ENCODE data around the gene ZNF835. TPM values are rescaled to one million over a fixed set of nuclear protein-coding genes. Genes with fewer than 3 reads are reported as not detected.

The ZNF835 gene
- total RNA-seq, 4 donors from 2014 or later = 0.18 to 3.9 (median 0.87) TPM

- peaks cover 0 to 99% (median 64%) of the 10 kb centered on the region in 3 donors for H3K9me3 ChIP-seq
- H3K36me3 ChIP-seq = peaks cover 12 to 80% (median 15%) of the 10 kb centered on the region in 3 donors
- no peak for DNase-seq
- intact Hi-C loops (cut with DNase I) = no loop called here
- H3K27me3 ChIP-seq = no peaks in the 10 kb centered on the region
- H3K4me3 ChIP-seq = no peak overlapping the region
- H3K4me1 ChIP-seq = no peaks in the 10 kb centered on the region
- no peak overlapping the region for H3K27ac ChIP-seq
- TF ChIP-seq, protein P1, sequence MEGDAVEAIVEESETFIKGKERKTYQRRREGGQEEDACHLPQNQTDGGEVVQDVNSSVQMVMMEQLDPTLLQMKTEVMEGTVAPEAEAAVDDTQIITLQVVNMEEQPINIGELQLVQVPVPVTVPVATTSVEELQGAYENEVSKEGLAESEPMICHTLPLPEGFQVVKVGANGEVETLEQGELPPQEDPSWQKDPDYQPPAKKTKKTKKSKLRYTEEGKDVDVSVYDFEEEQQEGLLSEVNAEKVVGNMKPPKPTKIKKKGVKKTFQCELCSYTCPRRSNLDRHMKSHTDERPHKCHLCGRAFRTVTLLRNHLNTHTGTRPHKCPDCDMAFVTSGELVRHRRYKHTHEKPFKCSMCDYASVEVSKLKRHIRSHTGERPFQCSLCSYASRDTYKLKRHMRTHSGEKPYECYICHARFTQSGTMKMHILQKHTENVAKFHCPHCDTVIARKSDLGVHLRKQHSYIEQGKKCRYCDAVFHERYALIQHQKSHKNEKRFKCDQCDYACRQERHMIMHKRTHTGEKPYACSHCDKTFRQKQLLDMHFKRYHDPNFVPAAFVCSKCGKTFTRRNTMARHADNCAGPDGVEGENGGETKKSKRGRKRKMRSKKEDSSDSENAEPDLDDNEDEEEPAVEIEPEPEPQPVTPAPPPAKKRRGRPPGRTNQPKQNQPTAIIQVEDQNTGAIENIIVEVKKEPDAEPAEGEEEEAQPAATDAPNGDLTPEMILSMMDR (IDR thresholded peaks at IDR 0.05) = no peak
- no peak for TF ChIP-seq POLR2A (IDR thresholded peaks at IDR 0.05)
- WGBS, 2 donors = 85 to 86% methylated on average over 8 of the region's 8 CpGs
Measured at GRCh38 chr19:56617531-56617930, 54.0 kb downstream of the ZNF835 start.

DNA sequence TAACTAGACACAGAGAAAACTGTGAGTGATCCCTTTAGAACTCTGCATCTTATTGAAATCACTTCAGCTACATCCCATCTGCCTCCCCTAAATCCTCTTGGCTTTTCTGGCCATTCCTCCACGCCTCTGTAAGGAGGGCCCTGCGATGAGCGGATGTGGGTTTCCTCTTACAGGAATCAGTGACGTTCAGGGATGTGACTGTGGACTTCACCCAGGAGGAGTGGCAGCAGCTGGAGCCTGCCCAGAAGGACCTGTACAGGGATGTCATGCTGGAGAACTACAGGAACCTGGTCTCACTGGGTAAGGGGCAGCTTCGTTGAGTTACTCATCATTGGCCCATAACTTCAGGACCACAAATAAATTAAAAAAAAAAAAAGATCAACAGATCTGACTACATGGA, 57.9 kb downstream of the ZNF835 start:
- peaks cover 0 to 70% (median 0%) of the 10 kb centered on the region in 3 donors for H3K36me3 ChIP-seq
- no peak for DNase-seq
- no peak overlapping the region for H3K4me3 ChIP-seq
- 74 to 81% methylated on average over 2 to 3 of the region's 5 CpGs for WGBS, 2 donors
- no peaks in the 10 kb centered on the region for H3K4me1 ChIP-seq
- peaks cover 0 to 99% (median 47%) of the 10 kb centered on the region in 3 donors for H3K9me3 ChIP-seq
- no peak overlapping the region for H3K27ac ChIP-seq
- H3K27me3 ChIP-seq = no peaks in the 10 kb centered on the region
- TF ChIP-seq, protein P1 (IDR thresholded peaks at IDR 0.05) = no peak
- TF ChIP-seq POLR2A (IDR thresholded peaks at IDR 0.05) = no peak
- intact Hi-C loops (cut with DNase I) = no loop called here

DNA sequence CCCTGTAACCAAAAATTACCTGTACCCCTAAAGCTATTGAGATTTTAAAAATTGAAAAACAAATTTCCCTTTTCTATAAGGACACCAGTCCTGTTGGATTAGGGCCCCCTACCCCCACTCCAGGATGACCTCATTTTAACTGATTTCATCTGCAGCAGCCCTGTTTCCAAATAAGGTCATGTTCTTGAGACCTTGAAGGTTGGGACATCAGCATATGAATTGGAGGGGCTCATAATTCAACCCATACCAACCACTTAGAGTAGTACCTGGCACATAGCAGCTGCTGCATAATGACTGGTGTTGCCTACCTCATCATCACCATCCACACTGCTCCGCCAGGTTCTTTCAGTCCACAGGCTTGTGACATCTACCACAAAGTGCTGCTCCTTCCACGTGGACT, 58.8 kb downstream of the ZNF835 start:
- no peaks in the 10 kb centered on the region for H3K4me1 ChIP-seq
- no peaks in the 10 kb centered on the region for H3K27me3 ChIP-seq
- no peak overlapping the region for H3K4me3 ChIP-seq
- no peak overlapping the region for H3K27ac ChIP-seq
- 89 to 94% methylated on average over 2 of the region's 2 CpGs for WGBS, 2 donors
- H3K36me3 ChIP-seq = peaks cover 0 to 69% (median 0%) of the 10 kb centered on the region in 3 donors
- TF ChIP-seq POLR2A (IDR thresholded peaks at IDR 0.05) = no peak
- TF ChIP-seq, protein P1 (IDR thresholded peaks at IDR 0.05) = no peak
- H3K9me3 ChIP-seq = peaks cover 0 to 98% (median 48%) of the 10 kb centered on the region in 3 donors
- intact Hi-C loops (cut with DNase I) = no loop called here
- no peak for DNase-seq

Other genes with a start within 250 kb of the ZNF835 start
- 1 to 10 TPM in 1 of 4 donors, under 1 TPM in 3; 0.31 to 2.9 (median 0.59) TPM for gene ZNF667, start 194.4 kb downstream of the ZNF835 start, total RNA-seq
- gene ZNF471, start 163.9 kb downstream of the ZNF835 start, total RNA-seq = 1 to 10 TPM in 2 of 4 donors, under 1 TPM in 2; 0.80 to 5.0 (median 1.5) TPM
- gene ZFP28, start 132.8 kb downstream of the ZNF835 start, total RNA-seq = 1 to 10 TPM; 1.3 to 6.9 (median 3.1) TPM
- 1 to 10 TPM; 1.1 to 5.0 (median 1.7) TPM for gene ZNF470, start 104.3 kb downstream of the ZNF835 start, total RNA-seq
- gene ZNF71, start 76.5 kb downstream of the ZNF835 start, total RNA-seq = 1 to 10 TPM; 3.0 to 8.4 (median 3.4) TPM
- gene SMIM17, start 28.6 kb downstream of the ZNF835 start, total RNA-seq = under 1 TPM in 1 of 4 donors, not detected in 3; 0.87 TPM
- gene PEG3, start 169.0 kb upstream of the ZNF835 start, total RNA-seq = 1 to 10 TPM in 3 of 4 donors, under 1 TPM in 1; 0.57 to 4.0 (median 1.9) TPM
- under 1 TPM in 1 of 4 donors, not detected in 3; 0.38 TPM for gene ZIM2, start 169.0 kb upstream of the ZNF835 start, total RNA-seq

Data from esophagus squamous epithelium (tissue), 5 donors.